GM19025 (cell line): Measurements from ENCODE around the gene SF3A2.
A peak's percentile ranks its signal among the peaks of the same experiment; 100 is the strongest.

Experiments
- ATAC-seq: cut with Tn5 transposase; IDR thresholded peaks from one replicate; pipeline ENCODE4 v1.9.1; 2021; ENCODE audit warnings: mild to moderate bottlenecking, low read depth, moderate library complexity; ENCODE audit not compliant: unreplicated experiment

SF3A2 gene

DNA sequence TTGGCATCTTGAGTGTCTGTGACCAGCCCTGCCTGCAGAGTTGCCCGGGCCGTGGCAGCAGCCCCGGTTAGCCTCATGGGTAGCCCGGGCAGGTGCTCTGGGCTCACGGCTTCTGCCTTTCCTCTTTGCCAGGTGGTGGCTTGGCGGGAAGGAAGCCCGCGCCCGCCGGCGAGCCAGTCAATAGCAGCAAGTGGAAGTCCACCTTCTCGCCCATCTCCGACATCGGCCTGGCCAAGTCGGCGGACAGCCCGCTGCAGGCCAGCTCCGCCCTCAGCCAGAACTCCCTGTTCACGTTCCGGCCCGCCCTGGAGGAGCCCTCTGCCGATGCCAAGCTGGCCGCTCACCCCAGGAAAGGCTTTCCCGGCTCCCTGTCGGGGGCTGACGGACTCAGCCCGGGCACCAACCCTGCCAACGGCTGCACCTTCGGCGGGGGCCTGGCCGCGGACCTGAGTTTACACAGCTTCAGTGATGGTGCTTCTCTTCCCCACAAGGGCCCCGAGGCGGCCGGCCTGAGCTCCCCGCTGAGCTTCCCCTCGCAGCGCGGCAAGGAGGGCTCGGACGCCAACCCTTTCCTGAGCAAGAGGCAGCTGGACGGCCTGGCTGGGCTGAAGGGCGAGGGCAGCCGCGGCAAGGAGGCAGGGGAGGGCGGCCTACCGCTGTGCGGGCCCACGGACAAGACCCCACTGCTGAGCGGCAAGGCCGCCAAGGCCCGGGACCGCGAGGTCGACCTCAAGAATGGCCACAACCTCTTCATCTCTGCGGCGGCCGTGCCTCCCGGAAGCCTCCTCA, 10.4 kb upstream of the SF3A2 start:
- ATAC-seq, result no peak

DNA sequence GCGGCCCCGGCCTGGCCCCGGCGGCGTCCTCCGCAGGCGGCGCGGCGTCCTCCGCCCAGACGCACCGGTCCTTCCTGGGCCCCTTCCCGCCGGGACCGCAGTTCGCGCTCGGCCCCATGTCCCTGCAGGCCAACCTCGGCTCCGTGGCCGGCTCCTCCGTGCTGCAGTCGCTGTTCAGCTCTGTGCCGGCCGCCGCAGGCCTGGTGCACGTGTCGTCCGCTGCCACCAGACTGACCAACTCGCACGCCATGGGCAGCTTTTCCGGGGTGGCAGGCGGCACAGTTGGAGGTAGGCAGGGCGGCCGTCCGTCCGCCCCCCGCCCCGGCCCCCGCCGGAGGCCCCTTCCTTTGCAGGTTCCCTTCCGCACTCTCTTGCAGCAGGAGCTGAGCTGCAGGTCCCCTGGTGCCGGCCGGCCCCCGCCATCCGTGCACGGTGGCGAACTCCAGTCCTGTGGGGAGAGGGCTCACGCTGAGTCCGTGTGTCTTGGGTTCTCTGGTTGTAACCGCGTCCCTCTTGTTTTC, 9.7 kb upstream of the SF3A2 start:
- no peak for ATAC-seq

DNA sequence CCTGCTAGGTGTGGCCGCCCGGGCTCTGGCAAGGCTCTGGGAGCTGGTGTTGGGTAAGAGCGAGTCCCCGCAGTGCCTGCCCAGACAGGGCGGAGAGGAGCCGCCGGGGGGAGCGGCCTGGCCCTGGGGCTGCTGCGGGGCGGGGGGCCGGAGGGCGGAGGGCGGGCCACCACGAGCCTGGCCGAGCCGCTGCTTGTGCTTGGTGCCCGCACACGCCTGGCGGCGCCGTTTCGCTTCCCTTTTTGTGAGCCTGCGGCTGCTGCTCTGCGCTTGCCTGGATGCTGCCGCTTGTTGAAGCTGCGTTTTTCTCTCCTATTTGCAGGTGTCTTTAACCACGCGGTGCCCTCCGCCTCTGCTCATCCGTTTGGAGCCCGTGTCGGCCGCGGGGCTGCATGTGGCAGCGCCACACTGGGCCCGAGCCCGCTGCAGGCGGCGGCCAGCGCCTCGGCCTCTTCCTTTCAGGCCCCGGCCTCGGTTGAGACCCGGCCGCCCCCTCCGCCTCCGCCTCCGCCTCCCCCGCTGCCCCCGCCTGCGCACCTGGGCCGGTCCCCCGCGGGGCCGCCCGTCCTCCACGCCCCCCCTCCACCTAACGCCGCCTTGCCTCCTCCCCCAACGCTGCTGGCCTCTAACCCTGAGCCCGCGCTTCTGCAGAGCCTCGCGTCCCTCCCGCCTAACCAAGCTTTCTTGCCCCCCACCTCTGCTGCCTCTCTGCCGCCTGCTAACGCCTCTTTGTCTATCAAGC, 9.0 kb upstream of the SF3A2 start:
- no peak for ATAC-seq

DNA sequence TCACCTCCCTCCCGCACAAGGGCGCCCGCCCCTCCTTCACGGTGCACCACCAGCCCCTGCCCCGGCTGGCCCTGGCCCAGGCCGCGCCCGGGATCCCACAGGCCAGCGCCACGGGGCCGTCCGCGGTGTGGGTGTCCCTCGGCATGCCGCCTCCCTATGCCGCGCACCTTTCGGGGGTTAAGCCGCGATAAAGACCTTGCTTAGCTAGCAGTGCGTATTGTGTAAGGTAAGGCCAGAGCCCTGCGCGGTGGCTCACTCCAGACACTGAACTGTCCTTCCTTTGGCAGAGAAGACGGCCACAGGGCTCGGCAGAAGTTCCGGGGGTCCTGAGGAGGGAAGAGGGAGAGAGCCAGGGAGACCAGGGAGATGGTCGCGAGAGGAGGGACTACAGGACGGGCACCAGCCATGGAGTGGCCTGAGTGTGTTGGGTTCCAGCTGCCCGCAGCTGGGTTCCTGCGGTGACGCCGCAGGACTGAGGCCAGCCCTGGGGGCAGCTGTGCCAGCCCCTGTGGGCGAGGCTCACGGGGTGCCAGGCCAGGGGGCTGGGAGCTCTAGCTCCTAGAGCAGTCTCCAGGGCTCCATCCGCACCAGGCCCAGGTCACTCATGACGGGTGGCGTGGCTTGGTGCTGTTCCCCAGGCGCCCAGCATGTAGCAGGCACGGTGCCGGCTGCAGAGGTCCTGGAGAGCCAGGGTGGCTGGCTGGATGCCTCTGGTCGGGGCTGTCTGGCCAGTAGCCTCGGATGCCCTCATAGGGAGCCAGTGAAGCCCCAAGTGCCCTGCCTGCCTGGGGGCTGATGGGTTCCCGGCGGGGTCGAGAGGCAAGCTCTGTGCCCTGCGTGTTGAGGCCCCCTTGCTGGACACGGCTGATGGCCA, 8.2 kb upstream of the SF3A2 start:
- ATAC-seq, result no peak

DNA sequence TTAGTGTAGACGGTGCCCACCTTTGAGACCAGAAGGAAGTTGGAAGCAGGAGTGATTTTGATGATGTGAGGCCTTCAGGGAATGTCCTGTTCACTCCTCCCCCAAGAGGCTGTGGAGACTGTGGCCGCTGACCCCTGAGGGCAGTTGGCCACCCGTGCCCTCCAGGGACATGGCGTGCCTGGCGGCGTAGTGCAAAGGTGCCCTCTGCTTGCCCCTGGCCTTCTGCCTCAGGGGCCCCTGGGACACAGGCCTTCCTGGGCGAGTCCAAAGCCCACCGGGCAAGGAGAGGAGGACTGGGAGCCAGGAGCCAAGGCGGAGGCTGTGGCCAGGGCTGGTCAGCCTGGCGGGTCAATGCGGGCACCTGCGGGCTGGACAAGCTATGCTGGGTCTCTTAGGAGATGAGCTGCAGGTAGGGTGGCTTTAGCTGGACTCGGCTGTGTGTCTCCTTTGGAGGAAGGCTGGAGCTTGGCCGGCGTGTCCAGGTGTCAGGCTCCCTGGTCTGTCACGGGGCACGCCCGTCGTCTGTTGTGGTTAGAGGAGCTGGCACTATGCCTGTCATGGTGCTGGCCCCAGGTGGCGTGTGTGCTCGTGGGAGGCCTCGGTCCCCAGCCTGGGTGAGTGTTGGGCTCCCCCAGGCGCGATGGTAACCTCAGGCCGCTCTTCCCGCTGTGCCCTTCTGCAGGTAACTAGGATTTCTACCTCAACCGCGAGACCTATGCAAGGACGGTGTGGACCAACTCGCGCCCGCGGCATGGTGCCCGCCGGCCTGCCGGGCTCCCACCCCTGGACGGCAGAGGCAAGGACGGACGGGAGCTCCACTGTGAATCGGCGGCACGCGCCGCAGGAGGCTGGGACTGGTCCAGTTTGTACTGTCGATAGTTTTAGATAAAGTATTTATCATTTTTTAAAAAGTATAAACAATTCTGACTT, 7.3 kb upstream of the SF3A2 start:
- ATAC-seq, result no peak

DNA sequence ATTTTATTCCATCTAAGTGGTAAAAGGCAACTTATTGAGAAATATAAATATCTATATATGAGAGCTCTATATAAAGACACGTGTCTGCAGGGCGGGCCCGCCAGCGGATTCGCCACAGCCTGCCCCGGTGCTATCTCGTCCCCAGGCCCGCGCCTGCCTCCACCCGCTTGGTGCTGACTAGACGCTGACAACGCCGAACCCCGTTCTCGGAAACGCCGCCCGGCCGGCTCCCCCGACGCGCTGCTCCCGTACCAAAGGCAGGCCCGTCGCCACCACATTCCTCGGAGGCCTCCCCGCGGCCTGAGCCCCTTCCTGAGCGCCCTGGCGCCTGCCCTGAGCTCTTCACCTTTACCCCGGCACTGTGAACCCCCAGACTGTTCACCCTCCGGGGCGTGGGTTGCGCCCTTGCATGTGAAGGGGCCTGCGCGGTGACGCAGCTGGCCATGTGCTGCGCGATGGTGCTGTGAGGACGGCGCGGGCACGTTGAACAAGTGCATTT, 6.5 kb upstream of the SF3A2 start:
- ATAC-seq, result no peak

DNA sequence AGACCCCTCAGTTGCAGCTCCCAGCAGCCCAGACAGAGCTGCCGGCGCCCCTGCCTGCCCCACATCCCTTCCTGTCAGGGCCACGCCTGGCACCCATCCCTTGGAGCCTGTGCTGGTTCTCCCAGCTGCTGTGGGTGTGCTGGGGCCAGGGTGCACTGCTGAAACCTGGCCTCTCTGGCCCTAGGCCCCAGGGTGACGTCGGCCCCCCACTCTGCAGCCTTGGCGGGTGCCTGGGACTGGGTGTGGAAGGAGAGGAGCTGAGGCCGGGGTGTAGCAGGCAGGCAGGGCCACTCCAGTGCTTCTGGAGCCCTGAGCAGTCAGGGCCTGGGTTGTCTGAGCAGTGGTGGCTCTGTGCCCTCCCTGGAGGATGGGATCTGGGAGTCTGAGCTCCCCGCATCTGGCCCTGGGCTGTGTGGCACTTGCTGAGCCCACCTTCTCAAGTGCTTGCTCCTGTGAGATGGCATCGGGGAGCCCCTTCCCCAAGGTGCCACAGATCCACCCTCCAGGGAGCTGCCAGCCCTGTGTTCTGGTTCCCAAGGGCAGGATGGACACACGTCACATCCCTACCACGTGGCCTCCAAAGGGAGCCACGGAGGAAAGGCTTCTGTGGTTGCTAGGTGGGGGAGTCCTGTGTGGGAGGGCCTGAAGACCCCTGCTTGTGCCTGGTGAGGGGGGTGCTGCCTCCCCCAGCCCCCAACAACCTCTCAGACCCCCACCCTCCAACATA, 5.7 kb upstream of the SF3A2 start:
- ATAC-seq, result no peak

DNA sequence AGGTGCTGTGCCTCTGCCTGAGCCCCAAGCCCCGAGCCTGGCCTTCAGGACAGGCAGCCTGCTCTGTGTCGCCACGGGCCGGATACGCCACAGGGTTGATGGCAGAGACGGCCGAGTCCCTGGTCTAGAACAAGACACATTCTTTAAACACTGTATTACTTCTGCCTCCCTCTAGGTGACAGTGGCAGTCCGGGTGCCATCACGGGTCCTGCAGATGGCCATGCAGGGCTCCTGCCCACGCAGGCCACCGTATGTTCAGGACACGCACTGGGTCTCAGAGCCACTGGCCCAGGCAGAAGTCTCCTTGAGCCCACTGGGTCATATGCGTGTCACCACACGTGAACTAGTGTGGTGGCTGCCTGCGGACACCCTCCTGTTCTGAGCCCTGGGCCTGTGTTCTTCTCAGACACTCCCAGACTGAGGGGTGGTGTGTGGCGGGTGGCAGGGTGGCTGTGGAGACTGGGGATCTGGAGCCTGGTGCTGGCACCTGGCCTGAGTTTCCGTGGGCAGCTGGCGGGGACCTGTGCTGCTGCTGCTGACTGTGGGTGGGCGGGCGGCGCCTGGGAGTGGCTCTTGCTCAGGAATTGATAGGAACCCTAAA, 4.9 kb upstream of the SF3A2 start:
- no peak for ATAC-seq

DNA sequence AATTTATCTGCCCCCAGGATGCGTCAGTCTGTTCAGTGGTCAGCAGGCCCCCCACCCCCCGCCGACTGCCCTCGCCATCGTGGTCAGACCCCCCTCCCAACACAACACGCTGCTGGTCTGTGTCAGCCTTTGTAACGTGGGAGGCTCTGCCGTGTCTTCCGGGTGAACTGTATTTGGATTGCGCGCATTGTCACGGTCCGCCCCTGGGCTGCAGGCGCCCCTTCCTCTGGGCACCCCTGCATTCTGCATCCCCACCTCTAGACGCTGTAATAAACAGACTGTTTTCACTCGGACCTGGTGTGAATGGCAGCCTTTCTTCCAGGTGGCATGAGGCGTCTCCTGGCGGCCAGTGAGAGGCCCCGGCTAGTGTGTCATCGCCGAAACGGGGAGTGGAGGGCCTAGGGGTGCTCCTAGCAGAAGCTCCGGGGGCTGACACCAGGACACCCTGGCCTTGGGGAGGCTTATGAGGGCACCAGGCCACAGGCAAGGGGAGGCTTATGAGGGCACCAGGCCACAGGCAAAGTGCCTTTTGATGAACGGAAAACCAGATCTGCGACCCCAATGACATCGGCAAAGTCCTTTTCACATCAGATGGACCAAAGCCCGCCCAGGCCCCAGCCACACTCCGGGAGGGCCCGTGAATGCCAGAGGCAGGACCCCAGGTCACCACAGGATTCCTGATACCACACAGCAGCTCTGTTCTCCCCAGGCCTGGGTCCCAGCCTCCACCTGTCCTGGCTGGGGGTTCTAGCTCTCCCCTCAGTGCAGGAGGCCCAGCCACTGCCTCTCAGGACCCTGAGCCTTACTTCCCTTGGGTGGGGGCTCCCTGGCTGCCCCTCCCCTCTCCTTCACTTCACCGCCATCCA, 4.1 kb upstream of the SF3A2 start:
- no peak for ATAC-seq

DNA sequence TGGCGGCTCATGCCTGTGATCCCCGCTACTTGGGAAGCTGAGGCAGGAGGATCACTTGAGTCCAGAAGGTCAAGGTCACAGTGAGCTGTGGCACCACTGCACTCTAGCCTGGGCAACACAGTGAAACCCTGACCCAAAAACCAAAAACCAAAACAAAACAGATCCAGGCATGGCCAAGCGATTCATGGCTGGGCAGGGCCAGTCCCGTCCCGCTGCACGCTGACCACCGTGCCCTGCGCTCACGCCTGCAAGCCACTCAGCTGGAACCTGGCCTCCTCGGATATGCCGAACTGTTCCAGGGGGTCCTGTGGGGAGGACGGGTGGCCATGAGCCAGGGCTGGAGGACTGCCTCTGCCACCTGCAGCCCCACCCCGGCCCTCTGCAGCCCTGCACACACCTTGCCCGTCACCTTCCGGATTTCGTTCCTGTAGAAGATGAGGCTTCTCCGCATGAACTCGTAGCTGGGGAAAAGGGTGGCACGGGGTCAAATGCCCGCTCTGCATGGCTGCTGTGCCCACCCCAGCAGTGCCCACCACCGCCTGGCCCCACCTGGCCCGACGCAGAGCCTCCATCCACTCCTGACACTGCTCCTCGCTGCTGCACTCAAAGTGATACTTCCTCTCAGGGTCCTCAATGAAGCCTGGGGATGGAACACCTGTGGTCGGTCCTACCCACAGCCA, 2.9 kb upstream of the SF3A2 start:
- no peak for ATAC-seq

DNA sequence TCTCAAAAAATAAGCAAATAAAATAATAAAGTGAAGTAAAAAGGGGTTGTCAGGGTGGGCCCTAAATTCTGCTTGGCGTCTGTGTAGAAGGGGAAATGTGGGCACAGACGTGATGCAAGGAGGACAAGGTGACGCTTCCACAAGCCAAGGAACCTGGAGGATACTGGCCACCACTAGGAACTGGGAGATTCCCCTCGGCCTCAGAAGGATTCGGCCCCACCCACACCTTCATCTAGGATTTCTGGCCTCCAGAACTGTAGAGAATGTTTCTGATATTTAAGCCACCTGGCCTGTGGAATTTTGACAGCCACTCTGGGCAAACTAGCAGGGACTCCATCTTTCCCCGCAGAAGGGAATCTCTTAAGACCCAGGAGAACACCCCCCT, 1.6 kb upstream of the SF3A2 start:
- no peak for ATAC-seq

DNA sequence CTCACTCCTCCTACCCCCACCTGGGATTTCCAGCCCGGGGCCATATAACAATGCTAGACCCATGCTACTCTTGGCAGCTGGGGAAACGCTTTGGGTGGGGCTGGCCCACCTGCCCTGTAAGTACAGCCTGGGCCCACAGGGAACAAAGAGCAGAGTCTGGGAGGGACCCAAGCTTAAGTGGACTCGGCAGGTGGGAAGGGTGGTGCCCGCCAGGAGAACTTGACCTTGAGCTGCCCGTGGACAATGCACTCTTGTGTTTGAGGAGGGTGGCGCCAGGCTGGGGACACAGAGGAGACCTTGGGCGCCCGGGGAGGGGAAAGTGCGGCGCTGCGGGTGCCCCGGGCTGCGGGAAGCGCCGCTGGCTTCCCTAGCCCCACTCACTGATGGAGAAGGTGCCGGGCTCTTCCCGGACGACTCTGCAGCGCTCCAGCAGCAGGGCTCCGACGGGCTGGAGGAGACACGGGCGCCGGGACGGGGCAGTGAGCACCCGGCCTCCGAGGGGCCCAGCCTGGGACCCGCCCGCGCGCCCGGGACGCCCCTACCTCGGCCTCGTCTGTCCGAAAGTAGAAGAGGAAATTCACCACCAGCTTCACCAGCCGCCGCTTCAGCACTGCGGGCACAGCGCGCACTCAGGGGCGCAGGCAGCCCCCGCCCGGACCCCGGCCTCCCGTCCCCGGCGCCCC, 1.1 kb upstream of the SF3A2 start:
- no peak for ATAC-seq

DNA sequence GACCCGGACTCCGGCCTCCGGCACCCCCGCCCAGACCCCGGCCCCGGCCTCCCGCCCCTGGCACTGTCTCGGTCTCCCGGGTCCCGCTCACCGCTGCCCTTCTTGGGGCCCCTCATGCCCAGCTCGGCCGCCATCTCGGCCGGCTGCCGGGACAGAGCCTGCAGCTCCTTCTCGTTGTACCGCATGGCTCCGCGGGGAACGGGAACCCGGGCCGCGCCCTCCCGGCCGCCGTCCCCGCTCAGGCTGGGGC, 635 bp upstream of the SF3A2 start:
- ATAC-seq, result no peak

DNA sequence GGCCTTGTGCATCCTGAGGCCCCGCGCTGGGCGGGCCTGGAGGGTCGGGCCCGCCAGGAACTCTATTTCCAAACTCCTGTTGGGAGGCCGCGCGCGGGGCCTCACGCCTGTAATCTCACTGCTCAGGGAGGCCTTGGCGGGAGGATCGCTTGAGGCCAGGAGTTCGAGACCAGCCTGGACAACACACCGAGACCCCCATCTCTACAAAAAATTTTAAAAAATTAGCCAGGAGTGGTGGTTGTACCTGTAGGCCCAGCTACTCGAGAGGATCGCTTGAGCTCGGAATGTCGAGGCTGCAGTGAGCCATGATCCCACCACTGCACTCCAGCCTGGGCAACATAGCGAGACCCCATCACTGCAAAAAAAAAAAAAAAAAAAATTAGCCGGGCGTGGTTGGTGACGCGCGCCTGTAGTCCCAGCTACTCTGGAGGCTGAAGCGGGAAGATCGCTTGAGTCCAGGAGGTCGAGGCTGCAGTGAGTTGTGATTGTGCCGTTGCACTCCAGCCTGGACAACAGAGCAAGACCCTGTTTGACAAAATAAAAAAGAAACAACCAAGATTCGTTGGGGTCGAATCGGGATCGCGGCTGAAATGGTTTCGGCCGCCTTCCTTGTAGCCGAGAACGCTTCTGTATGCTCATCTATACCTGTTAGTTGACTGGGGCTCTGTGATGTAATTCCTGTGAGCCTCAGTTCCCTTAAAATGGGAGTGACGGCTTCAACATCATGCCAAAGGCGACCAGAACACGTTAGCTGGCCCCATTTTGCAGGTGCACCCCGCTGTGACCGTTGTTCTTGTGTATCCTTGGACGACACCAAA, 636 bp downstream of the SF3A2 start:
- ATAC-seq, result peak; percentile 20

DNA sequence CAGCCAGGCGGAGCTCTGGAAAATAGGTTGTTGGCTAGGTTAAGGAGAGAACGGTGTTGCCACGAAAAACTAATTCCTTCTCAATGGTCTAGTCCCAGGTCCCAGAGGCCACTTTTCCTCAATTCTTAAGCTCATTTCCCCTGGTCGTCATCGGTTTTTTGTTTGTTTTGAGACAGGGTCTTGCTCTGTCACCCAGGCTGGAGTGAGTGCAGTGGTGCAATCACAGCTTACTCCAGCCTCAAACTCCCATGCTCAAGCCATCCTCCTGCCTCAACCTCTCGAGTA, 1.2 kb downstream of the SF3A2 start:
- ATAC-seq, result no peak

DNA sequence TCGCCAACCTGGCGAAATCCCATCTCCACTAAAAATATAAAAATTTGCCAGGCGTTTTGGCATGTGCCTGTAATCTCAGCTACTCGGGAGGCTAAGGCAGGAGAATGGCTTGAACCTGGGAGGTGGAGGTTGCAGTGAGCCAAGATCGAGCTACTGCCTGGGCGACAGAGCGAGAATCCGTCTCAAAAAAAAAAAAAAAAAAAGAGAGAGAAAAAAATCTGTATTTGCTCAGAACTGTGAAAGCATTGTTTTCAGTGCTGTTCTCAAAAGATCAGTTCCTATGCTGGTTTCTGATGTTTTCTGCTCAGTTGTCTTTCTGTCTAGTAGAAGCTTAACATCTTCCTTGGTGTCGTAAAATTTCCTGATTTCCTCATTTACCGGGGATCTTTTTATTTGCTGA, 2.5 kb downstream of the SF3A2 start:
- ATAC-seq, result no peak
